GM21737 (cell line): ENCODE data around the gene OPA3.
"Not testable (repeated sequence)": the region's sequence is repeated elsewhere in the genome, so short reads cannot be mapped to it uniquely, and the experiment has no call there.

ENCODE experiments used
- ATAC-seq: cut with Tn5 transposase; IDR thresholded peaks from one replicate; pipeline ENCODE4 v1.9.1; 2021; ENCODE audit warnings: mild to moderate bottlenecking, moderate library complexity; ENCODE audit not compliant: unreplicated experiment

OPA3 gene

DNA sequence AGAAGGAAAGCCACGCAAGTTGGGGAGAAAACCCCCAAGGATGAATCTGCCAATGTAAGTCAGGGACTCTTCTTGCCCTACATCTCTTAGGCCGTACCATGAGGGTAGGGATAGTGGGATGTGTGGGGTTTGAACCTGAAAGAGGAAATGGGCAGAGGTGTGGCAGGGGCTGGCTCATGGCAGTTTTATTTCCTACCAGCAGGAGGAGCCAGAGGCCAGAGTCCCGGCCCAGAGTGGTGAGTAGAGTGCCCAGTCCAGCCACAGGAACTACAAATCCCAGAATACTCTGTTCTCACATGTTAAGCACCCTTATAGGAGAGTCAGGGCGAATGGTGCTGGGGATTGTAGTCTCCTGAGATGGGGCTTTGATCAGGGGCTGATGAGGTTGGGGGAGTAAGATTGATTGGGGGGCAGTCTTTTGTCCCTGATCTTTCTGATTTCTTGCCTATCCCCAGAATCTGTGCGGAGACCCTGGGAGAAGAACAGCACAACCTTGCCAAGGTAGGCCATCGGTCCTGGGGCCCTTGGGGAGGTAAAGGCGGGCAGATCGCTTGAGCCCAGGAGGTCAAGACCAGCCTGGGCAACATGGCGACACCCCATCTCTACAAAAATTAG lies 60.9 kb downstream of the OPA3 start:
- peak; percentile 65 for ATAC-seq

DNA sequence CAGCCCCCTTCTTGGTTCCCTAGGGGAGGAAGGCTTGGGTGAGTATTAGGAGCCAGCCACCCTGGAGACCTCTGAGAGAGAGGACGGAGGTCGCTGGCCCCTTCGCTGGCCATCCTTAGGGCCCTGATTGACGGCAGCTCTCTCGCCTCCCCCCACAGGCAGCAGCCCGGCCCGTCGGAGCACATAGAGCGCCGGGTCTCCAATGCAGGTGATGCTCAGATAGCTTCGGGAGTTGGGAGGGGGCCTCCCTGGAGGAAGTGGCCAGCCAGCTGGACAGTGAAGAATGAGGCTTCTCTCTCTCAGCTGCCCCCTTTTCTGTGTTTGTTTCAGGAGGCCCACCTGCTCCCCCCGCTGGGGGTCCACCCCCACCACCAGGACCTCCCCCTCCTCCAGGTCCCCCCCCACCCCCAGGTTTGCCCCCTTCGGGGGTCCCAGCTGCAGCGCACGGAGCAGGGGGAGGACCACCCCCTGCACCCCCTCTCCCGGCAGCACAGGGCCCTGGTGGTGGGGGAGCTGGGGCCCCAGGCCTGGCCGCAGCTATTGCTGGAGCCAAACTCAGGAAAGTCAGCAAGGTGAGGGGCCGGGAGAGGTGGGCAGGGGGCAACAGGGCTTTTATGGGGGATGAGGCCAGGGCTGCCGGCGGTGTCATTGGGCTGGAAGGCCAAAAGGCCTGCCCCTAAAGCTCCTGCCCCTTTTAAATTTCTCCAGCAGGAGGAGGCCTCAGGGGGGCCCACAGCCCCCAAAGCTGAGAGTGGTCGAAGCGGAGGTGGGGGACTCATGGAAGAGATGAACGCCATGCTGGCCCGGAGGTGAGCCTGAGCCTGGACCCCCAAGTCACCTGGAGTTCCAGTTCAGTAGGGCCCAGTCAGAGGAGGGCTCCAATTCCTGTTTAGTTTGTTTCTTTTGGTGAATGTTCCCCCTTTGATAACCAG lies 62.3 kb downstream of the OPA3 start:
- ATAC-seq = no peak

DNA sequence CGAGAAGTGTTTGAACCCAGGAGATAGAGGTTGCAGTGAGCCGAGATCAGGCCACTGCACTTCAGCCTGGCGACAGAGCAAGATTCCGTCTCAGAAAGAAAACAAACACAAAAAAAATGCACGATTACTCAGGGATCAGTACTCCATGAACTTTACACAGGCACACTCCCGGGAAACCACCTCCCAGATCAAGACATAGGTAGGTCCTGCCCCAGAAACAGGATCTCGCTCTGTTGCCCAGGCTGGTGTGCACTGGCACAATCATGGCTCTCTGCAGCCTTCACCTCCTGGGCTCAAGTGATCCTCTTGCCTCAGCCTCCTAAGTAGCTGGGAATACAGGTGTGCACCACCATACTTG lies 66.2 kb downstream of the OPA3 start:
- no peak for ATAC-seq

DNA sequence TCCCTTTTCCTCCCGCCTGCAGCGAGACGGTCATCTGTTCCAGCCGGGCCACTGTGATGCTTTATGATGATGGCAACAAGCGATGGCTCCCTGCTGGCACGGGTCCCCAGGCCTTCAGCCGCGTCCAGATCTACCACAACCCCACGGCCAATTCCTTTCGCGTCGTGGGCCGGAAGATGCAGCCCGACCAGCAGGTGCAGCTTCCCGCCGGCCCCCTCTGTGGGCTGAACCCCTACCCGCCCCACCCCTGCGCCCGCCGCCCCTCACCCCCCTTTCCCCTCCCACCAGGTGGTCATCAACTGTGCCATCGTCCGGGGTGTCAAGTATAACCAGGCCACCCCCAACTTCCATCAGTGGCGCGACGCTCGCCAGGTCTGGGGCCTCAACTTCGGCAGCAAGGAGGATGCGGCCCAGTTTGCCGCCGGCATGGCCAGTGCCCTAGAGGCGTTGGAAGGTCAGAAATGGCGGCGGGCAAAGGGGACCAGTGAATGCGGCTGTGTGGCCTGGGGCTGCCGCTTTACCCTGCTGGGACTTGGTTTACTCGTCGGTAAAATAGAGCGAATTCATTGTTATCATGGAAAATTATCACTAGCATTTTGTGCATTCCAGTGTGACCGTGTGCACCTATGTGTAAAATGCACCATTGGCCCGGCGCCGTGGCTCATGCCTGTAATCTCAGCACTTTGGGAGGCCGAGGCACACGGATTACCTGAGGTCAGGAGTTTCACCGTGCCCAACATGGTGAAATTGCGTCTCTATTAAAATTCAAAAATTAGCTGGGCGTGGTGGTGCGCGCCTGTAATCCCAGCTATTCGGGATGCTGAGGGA lies 66.7 kb downstream of the OPA3 start:
- no peak for ATAC-seq

DNA sequence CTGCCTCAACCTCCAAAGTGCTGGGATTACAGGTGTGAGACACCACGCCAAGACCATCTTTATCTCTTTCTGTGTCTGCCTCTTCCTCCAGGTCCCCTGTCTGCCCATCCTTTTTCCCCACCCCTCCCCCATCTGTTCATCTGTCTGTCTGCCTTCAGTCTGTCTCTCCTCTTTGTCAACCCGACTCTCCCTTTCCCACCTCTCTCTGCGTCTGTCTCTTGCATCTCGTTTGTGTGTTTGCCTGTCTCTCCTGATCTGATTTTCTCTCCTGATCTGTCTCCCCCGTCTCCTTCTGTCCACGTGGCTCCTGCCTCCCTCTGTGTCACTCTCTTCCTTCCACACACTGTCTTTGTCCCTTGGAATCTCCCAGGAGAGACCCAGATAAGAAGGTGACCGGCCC lies 67.4 kb downstream of the OPA3 start:
- no peak for ATAC-seq

DNA sequence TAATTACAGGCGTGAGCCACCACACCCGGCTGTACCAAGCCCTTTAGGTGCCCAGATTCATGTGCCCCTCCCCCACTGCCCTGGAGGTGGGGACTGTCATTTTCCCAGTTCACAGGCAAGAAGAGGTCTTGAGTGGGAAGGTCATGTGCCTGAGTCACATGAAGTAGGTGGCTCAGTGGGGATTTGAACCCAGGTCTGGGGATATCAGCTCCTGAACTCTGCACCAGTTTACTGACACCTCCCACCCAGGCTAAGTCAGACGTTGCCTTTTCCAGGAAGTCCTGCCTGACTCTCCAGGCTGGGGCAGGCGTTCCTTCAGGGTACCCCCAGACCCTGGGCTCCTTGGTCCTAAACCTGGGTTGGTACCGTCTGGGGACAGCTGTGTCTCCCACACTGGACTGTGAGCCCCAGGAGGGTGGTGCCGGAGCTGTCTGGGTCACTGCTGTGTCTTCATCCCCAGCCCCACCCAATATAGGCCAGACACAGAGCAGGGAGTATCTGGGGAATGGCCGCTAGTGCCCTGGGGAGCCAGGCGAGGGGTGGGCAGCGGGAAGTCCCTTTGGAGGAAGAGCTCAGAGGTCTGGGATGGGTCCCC lies 68.7 kb downstream of the OPA3 start:
- no peak for ATAC-seq

DNA sequence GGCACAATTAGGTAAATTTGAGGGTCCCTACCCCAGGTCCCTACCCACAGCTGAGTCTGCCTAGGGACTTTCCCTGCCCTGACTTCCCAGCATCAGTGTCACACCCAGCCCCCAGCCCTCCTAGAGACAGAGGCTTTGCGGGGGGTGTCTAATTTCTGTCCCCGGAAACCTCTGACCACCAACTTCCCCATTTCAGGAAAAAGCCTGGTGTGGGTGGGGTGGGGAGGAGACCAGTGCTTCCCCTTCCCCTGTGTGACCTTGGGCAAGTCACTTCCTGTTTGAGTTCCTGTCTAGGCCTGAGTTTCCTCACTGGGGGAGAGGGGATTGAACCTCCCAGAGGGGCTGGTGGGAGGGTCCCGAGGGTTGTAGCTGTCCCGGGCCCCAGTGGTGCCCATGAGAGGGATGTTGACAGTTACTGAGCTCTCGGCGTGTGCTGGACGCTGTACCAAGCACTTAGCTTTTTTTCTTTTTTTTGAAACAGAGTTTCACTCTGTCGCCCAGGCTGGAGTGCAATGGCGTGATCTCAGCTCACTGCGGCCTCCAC lies 69.4 kb downstream of the OPA3 start:
- no peak for ATAC-seq

DNA sequence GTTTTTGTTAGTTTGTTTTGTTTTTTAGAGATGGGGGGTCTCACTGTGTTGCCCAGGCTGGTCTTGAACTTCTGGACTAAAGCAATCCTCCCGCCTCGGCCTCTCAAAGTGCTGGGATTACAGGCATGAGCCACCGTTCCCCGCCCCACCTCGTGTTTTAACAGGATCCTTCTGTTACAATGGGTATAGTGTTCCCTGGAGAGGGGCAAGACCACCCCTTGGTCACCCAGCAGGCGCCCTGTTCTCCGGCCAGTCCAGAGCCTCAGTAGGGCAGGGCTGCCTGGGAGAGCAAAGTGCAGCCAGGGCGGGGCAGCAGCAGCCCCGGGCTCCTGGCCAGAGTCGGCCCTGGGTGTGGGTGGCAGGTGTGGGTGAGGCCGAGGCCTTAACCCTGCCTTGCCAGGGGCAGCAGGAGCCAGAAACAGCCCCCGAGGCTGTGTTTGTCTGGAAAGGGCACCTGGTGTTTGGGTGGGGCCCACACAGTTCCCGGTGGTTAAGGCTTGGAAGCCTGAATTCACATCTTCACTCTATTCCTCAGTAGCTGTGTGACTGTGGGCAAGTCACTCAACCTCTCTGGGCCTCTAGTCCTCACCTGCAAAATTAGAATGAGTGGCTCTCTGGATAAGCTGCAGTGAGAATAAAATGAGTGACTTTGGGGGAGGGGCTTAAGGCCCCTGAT lies 70.1 kb downstream of the OPA3 start:
- ATAC-seq = no peak

DNA sequence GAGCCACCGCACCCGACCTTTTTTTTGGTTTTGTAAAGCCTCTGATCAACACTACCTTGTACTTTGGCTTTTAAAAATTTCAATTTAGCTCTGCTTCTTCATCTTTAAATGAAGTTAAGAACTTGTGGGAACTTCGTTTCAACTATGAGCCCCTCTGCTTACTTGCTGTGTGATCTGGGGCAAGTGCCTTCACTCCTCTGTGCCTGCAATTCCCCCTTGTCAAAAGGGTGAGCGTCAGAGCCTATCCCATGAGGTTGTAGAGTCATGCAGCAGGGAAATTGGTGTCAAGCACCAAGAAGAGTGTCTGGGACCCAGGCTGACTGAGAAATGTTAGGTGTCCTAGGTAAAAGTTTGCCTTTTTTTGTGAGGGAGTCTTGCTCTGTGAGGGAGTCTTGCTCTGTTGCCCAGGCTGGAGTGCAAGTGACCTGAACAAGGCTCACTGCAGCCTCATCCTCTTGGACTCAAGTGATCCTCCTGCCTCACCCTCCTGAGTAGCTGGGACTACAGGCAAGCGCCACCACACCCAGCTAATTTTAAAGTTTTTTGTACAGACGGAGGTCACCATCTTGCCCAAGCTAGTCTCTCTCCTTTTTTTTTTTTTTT lies 71.6 kb downstream of the OPA3 start:
- ATAC-seq = no peak

DNA sequence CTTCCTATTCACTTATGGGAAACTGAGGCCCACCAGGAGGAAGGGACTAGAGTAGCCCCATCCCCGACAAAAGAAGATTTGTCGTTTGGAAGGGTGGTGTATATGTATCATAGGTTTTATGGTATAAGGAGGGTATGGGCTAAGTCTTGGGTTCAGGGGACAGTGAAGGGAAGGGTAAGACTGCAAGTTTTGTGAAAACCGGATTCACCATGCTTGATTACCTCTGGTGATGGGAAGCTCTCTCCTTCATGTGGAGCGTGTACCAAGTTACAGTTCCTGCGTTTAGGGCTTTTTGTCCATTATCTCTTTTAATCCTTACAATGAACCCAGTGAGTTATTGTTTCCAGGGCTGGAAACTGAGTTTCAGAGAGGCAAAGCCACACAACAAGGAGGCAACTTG lies 73.5 kb downstream of the OPA3 start:
- no peak for ATAC-seq

DNA sequence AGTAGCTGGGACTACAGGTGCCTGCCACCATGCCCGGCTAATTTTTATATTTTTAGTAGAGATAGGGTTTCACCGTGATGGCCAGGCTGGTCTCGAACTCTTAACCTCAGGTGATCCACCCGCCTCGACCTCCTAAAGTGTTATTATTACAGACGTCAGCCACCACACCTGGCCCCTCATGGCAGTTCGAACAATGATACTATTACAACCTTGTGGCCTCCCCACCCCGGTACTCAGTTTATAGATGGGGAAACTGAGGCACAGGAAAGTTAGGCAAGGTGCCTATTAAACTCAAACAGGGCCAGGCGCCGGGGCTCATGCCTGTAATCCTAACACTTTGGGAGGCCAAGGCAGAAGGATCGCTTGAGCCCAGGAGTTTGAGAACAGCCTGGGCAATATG lies 74.2 kb downstream of the OPA3 start:
- ATAC-seq = not testable (repeated sequence)

DNA sequence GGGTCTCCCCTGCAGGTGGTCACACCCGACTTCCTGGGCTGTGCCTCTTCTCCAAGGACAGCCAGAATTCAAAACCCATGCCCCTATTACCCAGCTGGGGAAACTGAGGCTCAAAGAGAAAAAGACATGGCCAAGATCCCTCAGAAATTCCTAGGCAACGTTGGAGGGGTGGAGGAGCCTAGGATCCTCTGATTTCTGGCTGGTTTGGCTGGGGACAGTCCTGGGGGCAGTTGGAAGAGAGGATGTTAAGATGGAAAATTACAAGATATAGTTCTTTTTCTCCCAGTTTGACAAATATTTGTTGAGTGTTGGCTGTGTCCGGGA lies 74.9 kb downstream of the OPA3 start:
- ATAC-seq = no peak

DNA sequence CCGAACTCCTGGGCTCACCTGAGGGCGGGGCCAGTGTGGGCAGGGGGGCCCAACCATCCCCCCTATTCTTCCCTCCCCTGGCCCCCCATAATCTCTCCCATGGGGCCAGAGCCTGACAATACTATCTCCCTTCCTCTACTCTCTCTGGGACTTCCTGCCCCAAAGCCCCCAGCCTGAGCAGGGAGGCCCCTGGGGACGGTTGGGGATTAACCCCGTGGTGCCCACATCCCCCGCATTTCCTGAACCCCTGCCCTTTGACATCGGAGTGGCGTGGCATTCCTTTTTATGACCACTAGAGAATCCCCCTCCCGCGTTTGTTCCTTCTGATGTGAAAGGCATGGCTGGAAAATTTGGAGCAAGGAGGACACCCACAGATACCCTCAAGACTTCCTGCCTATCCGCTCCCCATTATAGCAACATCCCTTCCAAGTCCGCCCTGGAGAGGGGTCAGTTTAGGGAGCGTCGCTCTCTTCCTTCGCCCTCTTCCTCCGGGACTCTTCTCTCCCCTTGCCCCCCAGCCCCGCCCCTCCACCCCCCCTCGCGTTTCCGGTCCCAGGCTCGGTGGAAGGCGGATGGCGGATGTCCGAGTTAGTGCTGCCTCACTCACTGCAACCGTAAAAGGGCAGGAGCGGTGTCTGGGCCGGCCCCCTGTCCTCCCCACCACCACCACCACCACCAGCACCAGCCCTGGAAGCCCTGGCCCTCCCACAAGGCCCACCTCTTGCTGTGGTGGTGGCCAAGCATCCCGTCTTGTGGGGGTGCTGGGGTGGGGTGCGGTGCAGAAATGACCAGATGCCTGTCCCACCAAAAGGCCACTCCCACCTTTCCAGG lies 75.5 kb downstream of the OPA3 start:
- no peak for ATAC-seq

DNA sequence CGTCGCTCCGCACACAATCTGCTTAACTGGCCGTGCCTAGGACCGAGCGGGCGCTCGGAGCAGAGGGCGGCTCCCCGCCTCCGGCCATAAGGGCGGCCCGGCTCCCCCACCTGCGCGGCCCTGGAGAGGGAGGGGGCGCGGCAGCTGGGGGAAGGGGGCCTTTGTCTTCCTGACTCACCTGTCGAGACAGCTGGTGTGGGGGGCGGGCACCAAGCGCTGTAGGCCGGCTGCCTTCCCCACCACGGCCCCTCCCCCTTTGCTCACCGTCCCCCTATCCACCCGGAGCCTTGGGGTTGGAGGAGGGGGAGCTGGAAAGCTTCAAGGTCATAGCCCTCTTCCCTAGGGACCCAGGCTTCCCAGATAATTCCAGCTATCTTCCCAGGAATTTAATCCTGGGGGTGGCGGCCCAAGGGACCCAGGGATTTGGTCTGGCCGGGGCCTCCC lies 76.2 kb downstream of the OPA3 start:
- ATAC-seq = no peak

DNA sequence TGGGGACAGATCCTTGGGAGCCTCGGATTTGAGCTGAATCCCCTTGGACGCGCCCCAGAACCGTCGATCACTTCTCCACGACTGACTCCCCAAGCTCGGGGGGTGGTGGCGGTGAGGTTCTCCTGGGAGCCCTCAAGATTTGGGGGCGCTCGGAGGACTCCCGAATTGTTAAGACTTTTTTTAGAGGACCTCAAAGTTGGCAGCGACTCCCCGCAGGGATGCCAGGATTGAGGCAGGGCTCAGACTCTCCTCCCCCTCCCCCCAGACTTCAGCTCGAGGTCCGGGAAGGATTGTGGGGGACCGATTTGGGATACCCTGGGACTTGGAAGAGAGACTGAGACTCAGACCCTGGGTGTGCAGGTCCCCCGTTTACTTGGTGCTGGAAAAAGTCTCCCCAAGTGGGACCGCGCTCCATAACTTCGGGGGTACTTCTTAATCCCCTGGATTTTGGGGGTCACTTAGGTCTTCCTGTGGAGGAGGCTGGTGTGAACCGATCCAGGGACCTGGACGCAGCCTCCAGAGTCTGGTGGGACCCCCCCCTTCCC lies 76.7 kb downstream of the OPA3 start:
- no peak for ATAC-seq

DNA sequence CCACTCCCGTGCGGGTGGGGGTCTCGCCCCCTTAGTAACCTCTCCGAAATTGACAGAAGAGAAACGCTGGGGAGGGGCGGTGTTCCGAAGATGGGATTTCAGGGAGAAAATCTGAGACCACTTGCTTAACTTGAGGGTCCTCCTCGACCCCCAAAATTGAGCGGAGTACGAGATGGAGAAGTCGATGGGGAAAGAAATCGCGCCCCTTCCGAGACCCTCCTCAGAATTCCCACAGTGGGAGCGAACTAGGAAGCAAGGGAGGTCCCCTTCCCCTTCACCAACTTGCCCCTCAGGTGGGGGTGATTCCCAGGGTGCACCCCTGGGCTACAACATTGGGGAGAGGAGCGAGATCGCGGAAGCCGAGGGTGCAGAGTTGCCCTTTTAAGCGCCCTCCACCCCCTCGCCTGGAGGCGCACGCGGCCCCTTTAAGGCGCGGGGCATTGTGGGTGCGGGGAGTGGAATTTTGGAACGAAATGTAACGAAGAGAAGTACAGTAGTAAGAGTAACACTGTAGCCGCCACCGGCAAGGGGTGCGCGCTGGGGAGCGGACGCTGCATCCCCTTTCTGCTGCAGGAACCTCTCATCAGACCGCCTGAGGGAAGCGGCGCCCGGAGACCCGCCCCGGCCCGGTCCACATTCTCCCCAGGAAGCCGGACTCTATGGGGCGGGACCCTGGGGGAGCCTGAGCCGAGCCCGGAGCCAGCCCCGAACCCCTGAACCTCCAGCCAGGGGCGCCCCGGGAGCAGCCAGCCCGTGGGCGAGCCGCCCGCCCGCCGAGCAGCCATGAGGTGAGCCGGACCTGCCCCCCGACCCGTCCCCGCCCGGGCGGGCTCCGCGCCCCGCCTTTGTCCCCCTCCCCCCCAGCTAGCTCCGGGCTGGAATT lies 77.4 kb downstream of the OPA3 start, which contains the start of gene VASP:
Gene VASP, plus strand, starts transcription at position 491 of the 883 bp plus-strand sequence. Its CDS starts 293 bp downstream, at position 784.
- ATAC-seq = peak; percentile 41

DNA sequence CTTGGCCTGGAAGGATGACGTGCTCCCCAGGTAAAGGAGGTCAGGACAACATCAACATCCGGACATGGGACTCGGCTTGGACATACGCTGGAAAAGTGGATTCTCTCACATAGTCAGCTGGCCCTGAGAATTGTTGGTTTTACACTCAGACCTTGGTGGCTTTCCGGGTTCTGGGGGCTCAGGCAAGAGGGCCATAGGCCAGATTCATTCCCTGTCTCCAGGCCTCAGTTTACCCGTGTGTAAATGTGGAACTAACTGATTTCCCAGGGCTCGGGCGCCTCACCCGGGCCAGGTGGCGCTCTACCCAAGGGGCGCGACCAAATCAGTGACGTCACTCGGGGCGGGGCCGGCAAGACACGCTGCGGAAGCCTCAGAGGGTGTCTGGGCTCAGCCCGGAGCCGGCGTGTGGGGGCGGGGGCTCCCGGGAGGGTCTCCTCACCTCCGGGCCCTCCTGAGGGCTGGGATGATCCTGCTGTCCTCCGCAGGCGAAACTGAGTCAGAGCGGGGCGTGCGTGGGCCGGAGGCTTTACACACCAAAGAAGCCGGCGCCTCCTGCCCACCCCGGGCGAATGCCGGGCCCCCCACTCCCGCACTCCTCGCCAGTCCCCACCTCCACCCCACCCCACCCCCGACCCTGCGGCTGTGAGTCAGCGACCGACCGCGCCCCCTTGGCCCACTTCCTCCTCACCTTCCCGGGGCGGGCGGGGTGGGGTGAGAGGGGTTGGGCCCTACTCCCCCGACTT lies 78.2 kb downstream of the OPA3 start:
- ATAC-seq = peak; percentile 54
